ENCODE results near the gene RPN2.

RPN2 gene

DNA sequence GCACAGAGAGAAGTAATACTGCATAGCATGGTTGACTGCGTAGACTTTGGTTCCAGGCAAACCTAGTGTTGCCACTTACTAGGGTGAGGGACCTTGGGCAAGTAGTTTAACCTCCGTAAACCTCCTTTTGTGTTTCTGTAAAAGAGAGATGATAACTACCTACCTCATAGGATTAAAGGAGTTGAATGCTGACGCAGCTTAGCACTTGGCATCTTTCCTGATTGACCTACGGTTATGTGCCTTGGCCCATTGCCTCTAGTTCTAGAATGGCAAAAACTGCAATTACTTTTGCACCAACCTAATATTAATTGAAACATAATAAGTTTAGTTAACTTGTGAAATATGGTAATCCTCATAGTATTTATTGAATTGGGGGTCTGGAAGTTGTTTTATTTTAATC lies 63.4 kb downstream of the RPN2 start:
- no peak for DNase-seq

DNA sequence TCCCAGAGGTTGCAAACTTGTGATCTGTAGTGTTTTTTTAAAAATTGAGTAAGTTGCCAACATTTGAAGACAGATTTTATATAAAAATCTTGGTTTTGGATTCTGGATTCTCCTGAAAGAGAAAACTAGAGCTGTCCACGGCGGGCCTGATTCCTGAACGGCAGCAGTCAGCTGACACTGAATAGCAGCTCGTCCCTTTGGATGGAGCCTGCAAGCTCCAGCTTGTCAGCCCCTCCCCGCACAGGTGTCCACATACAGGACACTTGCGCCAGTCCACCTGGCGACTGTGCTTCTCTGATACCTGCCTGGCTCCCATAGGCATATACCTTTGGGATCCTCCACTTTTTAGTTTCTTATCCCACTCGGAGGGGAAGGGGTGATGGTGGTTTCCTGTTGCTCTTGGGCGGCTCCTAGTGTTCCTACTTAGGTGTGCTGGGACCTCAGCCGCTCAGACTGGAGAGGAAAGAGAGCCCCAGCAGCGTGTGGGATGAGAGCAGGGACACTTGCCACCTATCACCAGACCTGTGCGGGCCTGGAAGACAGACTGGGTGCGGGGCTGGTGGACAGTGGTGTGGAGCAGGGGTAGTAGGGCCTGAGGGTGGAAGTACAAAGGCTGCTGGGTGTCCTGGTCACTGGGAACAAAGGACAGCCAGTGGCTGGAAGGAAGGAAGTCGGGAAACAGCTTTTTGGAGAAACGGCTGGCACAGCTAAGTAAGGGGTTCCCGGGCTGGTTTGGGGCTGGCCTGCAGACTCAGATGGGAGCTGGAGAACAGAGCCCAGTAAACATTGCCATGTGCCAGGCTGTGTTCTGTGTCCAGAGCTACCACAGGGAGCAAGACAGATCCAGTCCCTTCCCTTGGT lies 64.2 kb downstream of the RPN2 start:
- DNase-seq, result no peak

DNA sequence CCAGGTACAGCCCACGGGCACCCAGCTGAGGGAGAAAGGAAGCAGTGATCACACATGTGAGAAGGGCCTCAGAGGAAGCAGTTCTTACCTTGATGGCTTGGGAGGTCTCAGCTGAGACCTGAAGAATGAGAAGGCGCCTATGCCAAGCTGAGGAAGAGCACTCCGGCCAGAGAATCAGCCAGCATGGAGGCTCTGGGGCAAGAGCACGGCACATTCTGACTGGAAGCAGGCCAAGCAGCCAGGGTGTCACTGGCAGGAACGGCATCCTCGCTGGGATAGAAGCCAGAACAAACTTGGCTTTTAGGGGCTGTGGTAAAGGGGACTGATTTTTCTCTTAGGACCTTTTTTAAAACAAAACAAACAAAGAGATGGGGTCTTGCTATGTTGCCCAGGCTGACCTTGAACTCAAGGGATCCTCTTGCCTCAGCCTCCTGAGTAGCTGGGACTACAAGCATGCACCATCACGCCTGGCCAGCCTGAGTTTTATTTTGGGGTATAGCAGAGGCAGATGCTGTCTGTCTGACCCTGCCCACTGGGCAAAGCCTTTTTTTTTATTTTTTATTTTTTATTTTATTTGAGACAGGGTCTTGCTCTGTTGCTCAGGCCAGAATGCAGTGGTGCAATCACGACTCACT lies 64.9 kb downstream of the RPN2 start:
- DNase-seq, result no peak

DNA sequence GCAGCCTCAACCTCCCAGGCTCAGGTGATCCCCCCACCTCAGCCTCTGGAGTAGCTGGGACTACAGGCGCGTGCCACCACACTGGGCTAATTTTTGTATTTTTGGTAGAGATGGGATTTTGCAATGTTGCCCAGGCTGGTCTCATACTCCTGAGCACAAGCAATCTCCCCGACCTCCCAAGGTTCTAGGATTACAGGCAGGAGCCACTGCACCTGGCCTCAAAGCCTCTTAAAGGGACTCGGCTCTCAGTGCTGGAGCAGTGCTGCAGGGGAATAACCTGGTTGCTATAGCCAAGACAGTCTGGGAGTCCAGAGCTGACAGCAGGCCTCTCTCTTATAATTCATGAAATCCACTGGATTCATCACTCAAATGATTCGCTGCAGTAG lies 65.4 kb downstream of the RPN2 start:
- DNase-seq, result no peak

DNA sequence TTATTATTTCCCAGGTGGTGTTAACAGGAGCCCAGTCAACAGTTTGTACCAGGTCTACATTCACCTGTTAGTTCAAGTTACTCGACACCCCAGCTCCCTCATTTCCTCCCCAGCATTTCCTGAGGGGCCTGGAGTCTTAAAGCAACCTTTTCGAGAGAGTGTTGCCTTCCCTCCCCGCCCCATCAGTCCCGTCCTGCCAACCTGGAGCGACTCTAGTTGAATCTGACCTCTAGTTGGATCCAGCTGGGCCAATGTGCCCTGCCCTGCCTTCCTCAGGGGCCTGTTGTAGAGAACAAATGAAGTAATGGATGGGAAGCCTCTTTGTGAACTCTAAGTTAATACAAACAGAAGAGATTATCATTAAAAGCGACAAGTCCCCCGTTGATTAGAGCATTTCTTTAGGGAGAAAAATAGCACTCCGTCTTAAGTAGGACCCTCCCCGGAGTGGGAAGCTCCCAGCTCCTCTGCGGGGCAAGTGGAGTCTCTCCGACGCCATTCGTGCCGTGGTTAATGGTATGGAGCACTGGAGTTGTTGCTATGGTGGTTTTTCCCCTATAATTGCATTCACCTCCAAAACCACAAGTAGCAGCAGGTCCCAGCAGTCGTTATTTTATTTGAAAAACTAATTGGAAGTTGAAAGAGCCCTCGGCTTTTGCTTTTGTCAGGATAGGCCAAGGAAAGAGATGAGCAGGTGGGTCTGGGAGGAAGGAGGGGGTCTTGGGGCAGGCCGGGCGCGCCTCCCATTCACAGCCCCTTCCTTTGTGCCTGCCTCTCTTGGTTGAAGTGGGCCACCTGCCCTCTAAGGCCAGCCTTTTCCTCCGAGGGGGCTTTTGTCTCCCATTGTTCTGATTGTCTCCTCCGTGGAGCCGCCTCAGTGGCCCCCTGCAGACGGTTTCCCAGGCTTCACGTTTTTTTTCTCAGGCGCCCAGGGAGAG lies 66.4 kb downstream of the RPN2 start:
- DNase-seq, result no peak

DNA sequence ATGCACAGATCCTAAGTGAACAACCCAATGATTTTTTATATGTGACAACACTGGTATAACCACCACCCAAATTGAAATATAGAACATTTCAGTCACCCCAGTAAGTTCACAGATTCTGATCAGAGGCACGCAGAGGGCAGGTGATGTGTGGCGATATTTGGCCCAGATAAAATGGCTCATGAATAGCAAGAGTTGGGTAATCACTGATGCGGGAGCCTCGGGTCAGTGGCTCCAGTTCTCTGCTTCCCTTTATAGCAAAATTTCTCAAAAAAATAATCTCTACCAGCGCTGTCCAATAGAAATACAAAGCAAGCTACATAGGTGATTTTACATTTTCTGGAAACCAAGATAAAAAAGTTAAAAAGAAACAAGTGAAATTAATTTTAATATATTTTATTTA lies 67.6 kb downstream of the RPN2 start:
- DNase-seq, result no peak

DNA sequence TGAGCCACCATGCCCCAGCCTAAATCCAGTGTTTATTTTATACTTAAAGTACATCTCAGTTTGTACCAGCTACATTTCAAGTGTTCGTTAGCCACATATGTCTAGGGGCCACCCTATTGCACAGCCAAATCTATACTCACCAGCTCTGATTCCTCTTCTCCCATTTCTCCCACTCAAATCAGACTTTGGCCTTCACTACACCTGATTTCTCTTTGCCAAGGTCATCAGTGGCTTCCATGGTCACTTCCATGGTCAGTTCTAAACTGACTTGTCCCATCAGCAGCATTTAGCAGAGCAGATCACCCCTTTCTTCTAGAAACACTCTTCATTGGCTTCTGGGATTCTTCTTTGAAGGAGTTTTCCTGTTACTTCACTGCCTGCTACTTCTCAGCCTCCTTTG lies 68.4 kb downstream of the RPN2 start:
- no peak for DNase-seq

DNA sequence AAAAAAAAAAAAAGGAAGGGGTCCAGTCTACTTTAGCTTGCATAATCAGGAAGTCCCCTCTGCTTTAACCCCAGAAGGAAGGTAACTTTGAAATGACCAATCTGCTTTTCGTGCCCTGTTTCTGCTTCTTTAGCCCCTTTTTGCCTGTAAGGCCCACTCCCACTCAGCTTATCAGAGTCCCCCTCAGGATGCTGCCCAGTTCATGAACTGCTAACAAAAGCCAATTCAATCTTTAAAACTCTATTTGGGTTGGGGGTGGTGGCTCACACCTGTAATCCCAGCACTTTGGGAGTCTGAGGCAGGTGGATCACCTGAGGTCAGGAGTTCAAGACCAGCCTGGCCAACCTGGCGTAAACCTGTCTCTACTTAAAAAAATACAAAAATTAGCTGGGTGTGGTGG lies 70.2 kb downstream of the RPN2 start:
- DNase-seq, result no peak

DNA sequence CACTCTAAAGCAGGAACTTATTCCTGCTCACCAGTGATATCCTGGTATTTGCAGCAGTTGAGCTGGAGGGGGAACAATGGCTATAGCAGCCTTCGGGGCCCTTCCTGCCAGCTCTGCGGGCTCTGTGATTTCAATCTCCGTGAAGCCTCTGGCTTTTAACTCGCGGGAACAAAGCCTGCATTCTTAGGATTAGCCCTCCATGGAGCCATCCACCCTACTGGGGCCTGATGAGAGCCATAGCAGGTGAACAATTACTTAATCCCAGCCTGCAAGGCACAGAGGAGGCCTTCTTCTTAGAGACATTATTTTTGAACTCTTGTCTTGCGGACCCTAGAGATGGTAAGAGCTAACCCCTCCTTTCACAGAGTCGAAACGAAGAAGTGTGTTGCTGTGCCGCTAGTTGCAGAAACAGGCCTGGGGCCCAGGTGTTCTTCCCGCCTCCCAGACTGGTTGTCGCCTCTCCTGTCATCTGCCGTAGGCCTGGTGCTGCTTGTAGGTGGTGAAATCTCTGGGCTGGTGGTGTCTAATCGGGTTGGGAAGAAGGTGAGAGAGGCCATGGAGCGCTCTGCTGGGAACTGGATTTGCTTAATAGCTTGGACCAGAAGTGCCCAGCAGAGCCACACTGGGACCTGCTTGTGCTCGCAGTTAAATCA lies 72.8 kb downstream of the RPN2 start:
- DNase-seq, result no peak

DNA sequence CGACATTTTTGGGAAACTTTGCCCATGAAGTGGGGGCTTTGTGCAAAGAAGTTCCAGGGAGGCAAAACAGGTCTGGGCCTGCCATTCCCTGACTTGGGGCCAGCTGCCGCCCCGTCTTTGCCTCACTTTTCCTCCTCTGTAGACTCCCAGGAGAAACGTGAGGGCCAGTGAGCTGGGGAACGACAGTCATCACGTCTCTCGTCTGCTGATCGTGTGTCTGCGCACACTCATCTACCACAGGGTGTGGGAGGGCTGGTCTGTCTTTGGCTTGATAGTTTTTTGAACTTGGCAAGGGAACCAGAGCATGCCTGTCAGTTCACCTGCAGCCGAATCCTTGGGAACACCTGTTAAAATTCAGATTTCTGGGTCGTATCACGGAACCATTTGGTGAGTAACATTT lies 74.0 kb downstream of the RPN2 start:
- DNase-seq, result no peak

DNA sequence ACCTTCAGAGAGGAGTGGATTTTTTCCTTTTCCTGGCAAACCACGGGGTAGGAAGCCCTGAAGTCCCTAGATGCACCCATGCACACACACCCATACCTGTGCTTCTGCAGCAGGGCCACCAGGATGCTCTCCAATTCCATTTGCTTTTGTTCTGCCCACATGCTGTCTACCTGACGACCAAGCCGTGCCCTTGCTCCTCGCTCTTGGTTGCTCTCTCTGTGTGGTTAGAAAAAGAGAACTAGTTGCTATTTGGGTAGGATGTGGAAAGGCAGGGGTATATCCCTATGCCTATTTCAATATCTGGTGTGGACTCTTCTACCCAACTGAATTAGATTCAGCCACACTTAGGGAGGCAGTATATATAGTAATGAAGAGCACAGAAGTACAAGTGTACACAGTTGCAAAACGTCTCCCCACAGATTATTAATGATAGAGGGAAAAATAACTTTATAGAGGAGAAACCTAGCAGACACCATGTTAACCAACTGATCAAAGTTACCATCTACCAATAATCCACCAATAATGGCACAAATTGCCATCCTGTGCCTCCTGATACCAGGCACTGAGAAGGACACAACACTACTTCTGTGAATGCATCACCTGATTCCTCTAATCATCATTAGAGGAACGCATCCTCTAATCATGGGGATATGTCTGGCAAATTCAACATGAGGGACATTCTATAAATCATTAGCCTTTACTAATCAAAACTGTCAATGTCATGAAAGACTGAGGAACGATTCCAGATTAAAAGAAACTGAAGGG lies 75.2 kb downstream of the RPN2 start:
- no peak for DNase-seq

DNA sequence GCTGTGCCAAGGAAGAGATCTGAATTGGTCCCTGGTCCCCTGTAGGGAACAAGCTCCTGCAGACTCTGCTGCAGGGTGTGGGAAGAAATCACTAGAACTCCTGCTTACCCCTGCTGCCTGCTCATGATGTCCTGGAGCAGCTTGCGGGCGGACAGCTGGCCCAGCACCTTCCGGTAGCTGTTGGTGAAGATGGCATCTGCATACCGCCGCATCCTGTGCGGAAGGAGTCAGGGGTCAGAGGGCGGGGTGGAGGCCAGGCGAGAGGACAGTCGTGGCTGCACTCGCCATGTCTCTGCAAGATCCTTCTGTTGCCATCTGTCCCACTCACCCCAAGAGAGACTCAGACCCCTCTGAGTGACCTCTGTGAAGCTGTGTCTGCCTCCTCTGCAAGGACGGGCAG lies 77.2 kb downstream of the RPN2 start:
- no peak for DNase-seq

DNA sequence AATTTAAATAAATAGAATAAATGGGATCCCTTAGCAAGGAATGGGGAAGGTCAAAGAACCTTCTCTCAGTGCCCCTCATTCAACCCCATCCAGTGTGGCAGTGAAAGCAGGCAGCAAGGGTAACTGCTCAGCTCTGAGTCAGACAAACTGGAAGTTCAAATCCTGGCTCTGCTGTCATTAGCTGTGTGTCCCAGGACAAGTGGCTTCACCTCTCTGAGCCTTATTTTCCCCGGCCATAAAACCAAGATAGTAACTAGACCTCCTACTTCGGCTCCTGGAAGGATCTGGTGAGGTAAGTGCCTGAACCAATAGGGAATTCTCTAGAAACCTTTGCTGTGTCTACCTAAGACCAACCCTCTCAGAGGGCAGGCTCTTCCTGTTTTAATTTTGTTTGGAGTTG lies 78.4 kb downstream of the RPN2 start:
- DNase-seq, result no peak

DNA sequence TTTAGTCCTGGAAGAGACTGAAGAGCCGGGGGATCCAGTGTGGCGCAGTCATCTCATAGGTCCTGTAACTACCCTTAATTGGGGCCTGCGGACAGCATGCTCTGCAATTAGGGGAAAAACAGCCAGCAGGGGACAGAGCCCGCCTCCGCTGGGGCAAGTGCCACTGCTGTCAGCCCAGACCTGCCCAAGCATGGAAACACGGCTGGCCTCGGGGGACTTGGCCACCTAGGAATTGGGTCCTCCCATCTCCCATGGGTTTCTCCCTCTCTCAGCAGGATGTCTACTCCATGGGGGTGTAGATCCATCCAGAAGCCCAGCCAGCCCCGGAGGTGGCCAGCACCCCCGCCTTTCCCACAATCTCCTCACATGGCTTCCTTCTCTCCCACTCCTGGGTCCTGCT lies 78.9 kb downstream of the RPN2 start:
- no peak for DNase-seq

DNA sequence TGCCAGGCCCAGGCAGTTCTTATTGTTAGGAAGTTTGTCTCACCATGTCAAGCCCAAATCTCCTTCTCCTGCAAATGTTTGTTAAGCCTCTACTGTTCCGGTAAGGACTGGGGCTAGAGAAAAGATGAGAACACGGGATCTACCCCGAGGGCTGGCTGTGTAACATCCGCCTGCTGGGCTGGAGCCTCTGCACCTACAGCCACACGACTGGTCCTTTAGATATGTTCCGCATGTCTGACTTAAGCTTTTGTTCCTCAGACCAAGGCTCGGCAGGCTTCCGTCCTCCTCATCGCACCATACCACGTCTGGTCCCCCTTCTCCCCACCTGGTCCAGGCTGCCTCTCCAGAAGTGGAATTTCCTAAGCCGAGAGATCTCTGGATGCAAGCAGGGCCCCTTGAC lies 79.9 kb downstream of the RPN2 start:
- no peak for DNase-seq

DNA sequence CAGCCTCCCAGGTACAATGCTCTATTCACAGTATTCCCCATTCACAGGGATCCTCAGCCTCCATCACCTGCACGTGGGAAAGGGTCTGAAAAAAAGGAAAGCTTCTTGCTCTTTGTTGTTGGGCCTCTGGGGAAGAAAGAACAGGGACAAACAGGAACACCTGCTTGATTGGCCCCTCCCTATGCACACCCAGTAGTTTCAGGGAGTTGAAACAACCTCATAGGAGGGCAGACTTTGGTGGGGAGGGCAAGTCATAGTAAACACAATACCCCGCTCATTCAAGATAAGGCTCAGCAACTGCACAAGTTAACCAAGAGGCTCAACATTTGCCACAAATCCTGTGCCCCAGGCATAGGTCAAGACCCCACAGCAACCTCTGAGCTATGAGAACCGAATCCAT lies 80.7 kb downstream of the RPN2 start:
- DNase-seq, result no peak

DNA sequence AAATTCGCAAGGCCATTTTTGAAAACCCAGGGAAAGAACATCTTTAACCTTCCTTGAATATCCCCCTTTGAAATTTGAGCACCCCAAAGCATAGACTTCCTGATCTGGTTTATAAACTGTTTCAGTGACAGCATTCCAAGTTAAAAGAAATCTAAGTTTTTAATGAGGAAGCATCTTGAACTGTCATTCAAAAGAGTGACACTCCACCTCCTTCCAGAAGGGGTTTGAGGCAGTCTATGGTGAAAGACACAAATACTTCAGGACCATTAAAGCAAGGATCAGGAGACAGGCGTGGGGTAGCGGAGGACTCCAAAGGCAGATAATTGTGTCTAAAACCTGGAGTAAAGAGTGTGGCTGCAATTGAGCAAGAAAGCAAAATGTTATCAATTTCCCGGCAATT lies 81.8 kb downstream of the RPN2 start:
- DNase-seq, result no peak

DNA sequence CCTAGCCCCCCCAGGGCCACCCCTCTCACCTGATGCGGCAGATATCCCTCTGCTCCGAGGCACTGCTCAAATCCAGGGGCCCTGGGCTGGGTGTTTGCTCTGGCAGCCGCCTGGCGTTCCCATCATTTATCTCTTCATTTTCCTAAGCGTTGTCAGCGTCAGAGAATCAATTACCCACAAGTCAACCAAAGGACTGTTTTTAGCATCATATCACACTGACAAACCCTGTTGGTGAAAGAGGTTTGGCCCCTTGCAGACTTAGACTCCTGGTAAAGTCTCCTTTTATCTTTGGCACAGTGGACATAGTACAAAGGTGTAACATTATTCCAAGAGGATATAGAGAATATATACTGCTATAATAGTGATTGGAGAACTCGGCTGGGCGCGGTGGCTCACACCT lies 82.6 kb downstream of the RPN2 start, which contains the start of gene GHRH:
Gene GHRH (minus strand): TSS at position 101 of the 400 bp plus-strand sequence. CDS start 4,925 bp downstream, outside the sequence.
- no peak for DNase-seq

DNA sequence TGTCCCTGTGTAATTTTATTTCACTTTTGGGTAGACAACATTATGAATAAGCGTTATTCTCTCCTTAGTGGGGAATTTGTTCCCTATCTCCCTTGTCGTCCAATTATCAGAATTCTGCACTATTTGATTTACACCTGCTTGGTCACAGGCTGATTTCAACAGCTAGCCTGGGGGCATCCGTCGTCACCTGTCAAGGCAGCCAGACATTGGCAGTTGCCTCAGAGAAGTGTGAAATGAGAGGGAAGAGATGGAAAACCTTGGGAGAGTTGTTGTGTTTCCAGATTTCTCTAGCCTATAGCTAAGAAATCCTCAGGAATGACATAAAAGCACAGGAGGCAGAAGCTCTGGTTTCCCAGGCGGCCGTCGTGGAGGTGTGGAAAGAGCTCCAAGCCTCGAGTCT lies 83.4 kb downstream of the RPN2 start:
- no peak for DNase-seq

DNA sequence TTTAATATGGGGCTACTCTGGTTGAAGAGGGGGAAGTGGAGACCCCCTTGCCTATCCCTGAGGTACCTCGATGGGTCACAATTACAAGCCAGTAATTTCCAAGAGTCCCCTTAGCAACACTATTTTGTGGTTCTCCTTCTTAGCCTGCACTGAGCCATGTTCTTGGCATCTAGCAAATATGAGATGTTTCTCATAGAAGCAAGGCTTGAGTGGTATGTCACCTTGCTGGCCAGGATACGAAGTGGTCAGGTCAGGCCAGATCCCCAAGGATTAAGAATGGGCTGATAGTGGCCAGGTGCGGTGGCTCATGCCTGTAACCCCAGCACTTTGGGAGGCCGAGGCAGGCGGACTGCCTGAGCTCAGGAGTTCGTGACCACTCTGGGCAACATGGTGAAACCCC lies 84.6 kb downstream of the RPN2 start:
- no peak for DNase-seq

DNA sequence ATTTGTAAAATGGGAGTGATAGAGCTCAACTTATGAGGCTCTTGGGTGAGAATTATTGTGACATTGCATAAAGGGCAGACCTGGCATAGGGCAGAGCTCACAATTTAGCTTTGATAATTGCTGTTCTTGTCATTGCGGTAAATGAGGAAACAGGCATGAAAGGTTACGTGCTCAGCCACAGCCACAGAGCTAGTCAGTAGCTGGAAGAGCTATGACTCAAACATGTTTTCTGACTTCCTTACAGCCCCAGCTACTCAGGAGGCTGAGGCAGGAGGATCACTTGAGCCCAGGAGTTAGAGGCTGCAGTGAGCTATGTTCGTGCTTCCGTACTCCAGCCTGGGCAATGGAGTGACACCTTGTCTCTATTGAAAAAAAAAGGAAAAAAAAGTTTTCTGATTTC lies 86.0 kb downstream of the RPN2 start:
- no peak for DNase-seq
